GM18870 (cell line): ENCODE data around the gene RELN.
"Not testable (repeated sequence)": the region's sequence is repeated elsewhere in the genome, so short reads cannot be mapped to it uniquely, and the experiment has no call there.

Source experiments
- ATAC-seq: cut with Tn5 transposase; IDR thresholded peaks from one replicate; pipeline ENCODE4 v1.9.1; 2021; ENCODE audit warnings: moderate library complexity; ENCODE audit not compliant: unreplicated experiment

Gene RELN

GRCh38 chr7:103905997-103906396, 83.5 kb downstream of the RELN start:
- no peak for ATAC-seq

- no peak for ATAC-seq
Observed at GRCh38 chr7:103902917-103903316, 86.5 kb downstream of the RELN start.

- not testable (repeated sequence) for ATAC-seq
Observed at GRCh38 chr7:103896826-103897225, 92.6 kb downstream of the RELN start.

- ATAC-seq: no peak
Observed at GRCh38 chr7:103894656-103895596, 94.5 kb downstream of the RELN start.

- no peak for ATAC-seq
Observed at GRCh38 chr7:103893350-103893749, 96.1 kb downstream of the RELN start.

- no peak for ATAC-seq
Observed at GRCh38 chr7:103889451-103889850, 100.0 kb downstream of the RELN start.

GRCh38 chr7:103888603-103889153, 100.8 kb downstream of the RELN start:
- ATAC-seq: no peak

GRCh38 chr7:103887853-103888602, 101.4 kb downstream of the RELN start:
- ATAC-seq: no peak

- ATAC-seq: no peak
Observed at GRCh38 chr7:103887050-103887449, 102.4 kb downstream of the RELN start.

- no peak for ATAC-seq
Observed at GRCh38 chr7:103879928-103880600, 109.4 kb downstream of the RELN start.

GRCh38 chr7:103879411-103879810, 110.0 kb downstream of the RELN start:
- ATAC-seq: no peak

GRCh38 chr7:103877565-103877964, 111.9 kb downstream of the RELN start:
- no peak for ATAC-seq

GRCh38 chr7:103875718-103876117, 113.7 kb downstream of the RELN start:
- no peak for ATAC-seq

GRCh38 chr7:103871473-103871872, 118.0 kb downstream of the RELN start:
- no peak for ATAC-seq

GRCh38 chr7:103870664-103871063, 118.8 kb downstream of the RELN start:
- no peak for ATAC-seq

GRCh38 chr7:103867874-103868273, 121.6 kb downstream of the RELN start:
- ATAC-seq: no peak

GRCh38 chr7:103866919-103867318, 122.5 kb downstream of the RELN start:
- no peak for ATAC-seq

- ATAC-seq: no peak
Observed at GRCh38 chr7:103865442-103865841, 124.0 kb downstream of the RELN start.

- ATAC-seq: no peak
Observed at GRCh38 chr7:103862302-103863035, 127.0 kb downstream of the RELN start.

GRCh38 chr7:103859709-103860108, 129.7 kb downstream of the RELN start:
- no peak for ATAC-seq
